Stomach (tissue), 4 donors: Measurements from ENCODE around the gene TC2N.

Experiments
- CTCF ChIP-seq, 7 experiments: fragments of 450-650 bp in 4 of 7; fragments of 200-600 bp in 3 of 7; sonication (generic) in 3 of 7; IDR thresholded peaks; one replicate each; pipeline ENCODE4 v1.5.1; 2016 to 2019; ENCODE audit warnings: antibody characterized with exemption in 7 of 7, control low read depth in 2 of 7, mild to moderate bottlenecking in 1 of 7
- POLR2A ChIP-seq, 4 donors: fragments of 450-650 bp; IDR thresholded peaks; one replicate each; pipeline ENCODE4 v1.6.1; 2016; ENCODE audit warnings: antibody characterized with exemption in 4 of 4, control low read depth in 2 of 4, mild to moderate bottlenecking in 1 of 4, moderate library complexity in 1 of 4
- POLR2AphosphoS5 ChIP-seq, 3 donors: sonication (generic); formaldehyde crosslinking; IDR thresholded peaks; one replicate each; pipeline ENCODE4 v1.6.1; 2016; ENCODE audit warnings: antibody characterized with exemption in 3 of 3

- TF ChIP-seq POLR2AphosphoS5 (IDR thresholded peaks at IDR 0.05), result no peak
- no peak for TF ChIP-seq CTCF (IDR thresholded peaks at IDR 0.05)
- no peak for TF ChIP-seq POLR2A (IDR thresholded peaks at IDR 0.05)
Measured at GRCh38 chr14:91742621-91743304, 124.6 kb downstream of the TC2N start.
